Measurements from ENCODE around the gene PLCB4.

DNA sequence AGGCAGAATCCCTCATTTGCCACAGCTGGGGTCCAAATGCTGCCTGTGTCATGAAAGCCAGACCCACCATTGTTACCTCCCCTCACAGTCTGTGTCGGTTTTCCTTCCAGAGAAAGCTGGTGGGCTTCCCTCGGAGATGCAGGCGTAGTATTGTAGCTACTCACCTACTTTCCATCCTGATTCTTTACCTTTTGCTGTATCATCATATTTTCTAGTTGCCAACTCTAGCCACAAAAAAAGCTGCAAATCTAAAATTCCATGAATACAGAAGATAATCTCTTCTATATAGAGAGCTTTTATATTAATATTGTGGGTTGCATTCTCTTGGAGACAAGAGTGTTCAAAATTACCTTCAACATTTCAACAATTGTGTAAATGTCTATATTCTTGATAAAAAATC, 347.5 kb downstream of the PLCB4 start:
- no peak for TF ChIP-seq POLR2A (IDR thresholded peaks at IDR 0.05; ENCODE audit: low read depth, low read length)
- TF ChIP-seq POLR2AphosphoS5 (IDR thresholded peaks at IDR 0.05; ENCODE audit: low read depth, low read length): no peak
